C4-2B (cell line): ENCODE measurements around the gene CHMP4A.

ENCODE experiments used
- H3K27ac ChIP-seq: fragments of 450-650 bp; 2 replicates; pipeline ENCODE4 v1.5.1; 2017
- CTCF ChIP-seq: fragments of 450-650 bp; conservative IDR thresholded peaks from 2 replicates; pipeline ENCODE4 v1.5.1; 2017; ENCODE audit warnings: mild to moderate bottlenecking
- ZFX ChIP-seq: fragments of 450-650 bp; IDR thresholded peaks from 2 replicates; pipeline ENCODE4 v1.6.1; 2017

The CHMP4A gene

GRCh38 chr14:24188251-24189058 is 24.8 kb downstream of the CHMP4A start, which contains the start of gene IPO4:
Gene IPO4, minus strand, starts transcription at chr14:24188816. Its CDS starts 29 bp downstream, at chr14:24188787.
- TF ChIP-seq ZFX (peak; percentile 65; the same call in 1 of the 2 replicates), CTCF (no peak)
- peak within 1 kb of the TSS; percentile 87 for H3K27ac ChIP-seq

GRCh38 chr14:24187539-24187915 is 25.8 kb downstream of the CHMP4A start:
- H3K27ac ChIP-seq: peak overlapping the region; percentile 87; the same call in 1 of the 2 replicates
- no peak for TF ChIP-seq CTCF
- TF ChIP-seq ZFX: no peak

- no peak overlapping the region for H3K27ac ChIP-seq
- TF ChIP-seq CTCF (no peak), ZFX (no peak)
These were observed 26.3 kb downstream of the CHMP4A start for GRCh38 chr14:24186831-24187538.

- TF ChIP-seq ZFX (no peak), CTCF (no peak)
- H3K27ac ChIP-seq: no peak overlapping the region
These were observed 27.5 kb downstream of the CHMP4A start for GRCh38 chr14:24185741-24186140.

GRCh38 chr14:24185026-24185425 is 28.3 kb downstream of the CHMP4A start:
- TF ChIP-seq ZFX: no peak
- TF ChIP-seq CTCF: no peak
- no peak overlapping the region for H3K27ac ChIP-seq

- no peak overlapping the region for H3K27ac ChIP-seq
- TF ChIP-seq CTCF (no peak), ZFX (no peak)
These were observed 29.0 kb downstream of the CHMP4A start for GRCh38 chr14:24184104-24184970.
